Suppressor macrophage treated with lipopolysaccharide for 1 hour (primary cell): ENCODE data around the gene GINS3.
"Not testable (repeated sequence)": the region's sequence is repeated elsewhere in the genome, so short reads cannot be mapped to it uniquely, and the experiment has no call there.

Source experiments
- DNase-seq, 3 donors: peaks; one replicate each; pipeline ENCODE4 v3.0.0-alpha.2; 2020 to 2022

Gene GINS3

DNA sequence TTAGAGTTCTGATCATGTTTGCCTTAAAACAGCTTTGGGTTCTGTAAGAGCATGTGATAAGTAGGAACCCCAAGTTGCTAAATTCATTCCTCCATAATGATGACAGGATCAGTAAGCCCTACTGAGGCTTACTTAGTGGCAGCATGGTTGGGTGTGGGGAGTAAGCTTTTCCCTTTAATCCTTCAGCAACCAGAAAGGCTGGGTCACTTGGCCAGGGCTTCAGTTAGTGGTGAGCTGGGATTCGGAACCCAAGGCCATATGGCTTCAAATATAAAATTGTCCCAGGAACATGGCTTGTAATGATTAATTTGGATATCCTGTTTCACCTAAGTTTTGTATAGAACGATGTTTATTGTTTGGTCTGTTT is 850 bp downstream of the GINS3 start:
- DNase-seq, result no peak

- not testable (repeated sequence) for DNase-seq
Measured at GRCh38 chr16:58396897-58397296, 4.6 kb downstream of the GINS3 start.

DNA sequence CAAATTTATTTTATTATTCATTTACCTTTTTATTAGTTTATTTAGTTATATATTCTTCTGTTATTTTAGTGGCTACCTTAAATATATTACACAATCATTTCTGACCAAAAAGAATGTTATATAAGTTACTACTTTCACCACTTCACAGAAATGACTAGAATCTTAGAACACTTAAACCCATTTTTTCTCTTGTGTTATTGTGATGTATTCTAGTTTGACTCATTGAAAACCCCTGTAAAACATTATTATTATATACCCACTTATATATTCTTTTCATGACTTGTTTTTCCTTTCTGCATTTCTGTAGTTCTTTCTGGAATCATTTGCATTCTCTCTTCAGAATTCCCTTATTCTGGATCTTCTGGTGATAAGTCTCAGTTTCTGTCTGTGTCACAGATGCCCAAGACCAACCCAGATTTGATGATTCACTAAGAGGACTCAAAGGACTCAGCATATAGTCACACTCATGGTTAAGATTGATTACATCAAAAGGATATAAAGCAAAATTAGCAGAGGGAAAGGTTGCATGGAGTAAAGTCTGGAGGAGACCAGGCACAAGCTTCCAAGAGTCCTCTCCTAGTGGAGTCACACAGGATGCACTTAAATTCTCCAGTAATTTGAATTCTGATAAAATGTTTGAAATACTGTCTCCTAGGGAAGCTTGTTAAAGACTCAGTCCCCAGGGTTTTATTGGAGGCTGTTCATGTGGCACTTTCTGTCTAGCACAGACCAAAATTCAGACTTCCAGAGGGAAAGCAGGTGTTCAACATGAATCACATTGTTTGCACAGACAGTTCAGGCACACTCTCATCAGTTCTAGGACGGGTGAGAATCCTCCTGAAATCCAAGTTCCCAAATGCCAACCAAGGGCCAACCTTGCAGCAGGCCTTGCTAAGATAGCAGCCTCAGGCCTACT is 7.7 kb downstream of the GINS3 start:
- DNase-seq, result peak in 2 of 3 donors; percentile 31 to 59

- not testable (repeated sequence) for DNase-seq
Measured at GRCh38 chr16:58401305-58401704, 9.0 kb downstream of the GINS3 start.

- DNase-seq, result no peak
Measured at GRCh38 chr16:58402796-58403195, 10.5 kb downstream of the GINS3 start.

GRCh38 chr16:58409316-58409973 is 17.2 kb downstream of the GINS3 start:
- DNase-seq, result peak in 2 of 3 donors; percentile 44 to 50

- no peak for DNase-seq
Measured at GRCh38 chr16:58411336-58411735, 19.1 kb downstream of the GINS3 start.

DNA sequence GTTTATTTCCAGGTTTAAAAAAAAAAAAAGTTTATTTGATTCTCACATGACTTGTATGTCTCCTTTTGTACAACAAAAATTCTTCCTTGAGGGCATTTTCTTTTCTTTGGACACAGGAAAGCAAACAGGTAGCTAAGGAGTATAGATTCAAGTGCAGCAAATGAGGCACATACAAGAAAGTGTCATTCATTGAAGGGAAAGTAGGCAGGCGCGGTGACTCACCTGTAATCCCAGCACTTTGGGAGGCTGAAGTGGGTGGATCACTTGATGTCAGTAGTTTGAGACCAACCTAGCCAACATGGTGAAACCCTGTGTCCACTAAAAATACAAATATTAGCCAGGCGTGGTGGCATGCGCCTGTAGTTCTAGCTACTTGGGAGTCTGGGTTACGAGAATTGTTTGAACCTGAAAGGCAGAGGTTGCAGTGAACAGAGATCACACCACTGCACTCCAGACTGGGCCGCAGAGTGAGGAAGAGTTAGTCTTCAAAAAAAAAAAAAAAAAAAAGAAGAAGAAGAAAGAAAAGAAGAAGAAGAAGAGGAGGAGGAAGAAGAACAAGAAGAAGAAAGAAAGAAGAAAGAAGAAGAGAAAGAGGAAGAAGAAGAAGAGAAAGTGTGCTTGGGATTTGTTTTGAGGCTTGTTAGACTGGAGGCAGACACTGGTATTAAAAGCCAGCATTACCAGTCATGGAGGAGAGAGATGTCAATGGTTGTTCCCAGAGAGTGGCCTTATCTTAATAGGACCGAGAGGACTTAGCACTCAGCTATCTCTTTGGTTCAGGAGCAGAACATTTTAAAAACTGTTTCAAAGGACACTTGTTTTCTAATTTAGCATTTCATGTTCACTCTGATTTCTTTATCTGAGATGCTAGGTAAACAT is 19.7 kb downstream of the GINS3 start:
- DNase-seq, result no peak

GRCh38 chr16:58412615-58412970 is 20.3 kb downstream of the GINS3 start:
- DNase-seq, result not testable (repeated sequence)

GRCh38 chr16:58413359-58413758 is 21.1 kb downstream of the GINS3 start:
- DNase-seq, result no peak

DNA sequence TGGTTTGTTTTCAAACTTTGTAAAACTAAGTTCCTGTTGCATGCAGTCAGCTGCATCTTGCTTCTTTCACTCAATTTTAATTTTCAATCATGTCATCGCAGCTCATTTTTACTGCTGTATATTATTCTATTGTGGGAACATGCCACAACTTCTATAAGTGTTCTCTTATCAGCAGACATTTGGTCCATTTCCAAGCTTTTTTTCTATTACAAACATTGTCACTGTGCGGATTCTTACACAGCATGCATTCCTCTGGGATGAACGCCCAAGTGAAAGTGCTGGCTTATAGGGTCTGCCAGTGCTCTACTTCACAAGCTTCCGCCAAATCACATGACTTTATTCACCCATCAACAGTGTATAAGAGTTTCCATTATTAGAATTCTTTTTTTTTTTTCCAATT is 22.7 kb downstream of the GINS3 start:
- DNase-seq, result no peak

DNA sequence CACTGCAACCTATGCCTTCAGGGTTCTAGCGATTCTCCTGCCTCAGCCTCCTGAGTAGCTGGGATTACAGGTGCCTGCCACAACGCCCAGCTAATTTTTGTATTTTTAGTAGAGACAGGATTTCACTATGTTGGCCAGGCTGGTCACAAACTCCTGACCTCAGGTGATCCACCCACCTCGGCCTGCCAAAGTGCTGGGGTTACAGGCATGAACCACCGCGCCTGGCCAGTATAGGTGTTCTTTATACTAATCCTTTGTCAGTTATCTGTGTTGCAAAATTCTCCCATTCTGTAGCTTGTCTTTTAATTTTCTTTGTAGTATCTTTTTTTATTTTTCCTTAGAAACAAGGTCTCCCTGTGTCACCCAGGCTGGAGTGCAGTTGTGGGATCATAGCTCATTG is 23.7 kb downstream of the GINS3 start:
- DNase-seq, result not testable (repeated sequence)

- no peak for DNase-seq
Measured at GRCh38 chr16:58417035-58417434, 24.8 kb downstream of the GINS3 start.

DNA sequence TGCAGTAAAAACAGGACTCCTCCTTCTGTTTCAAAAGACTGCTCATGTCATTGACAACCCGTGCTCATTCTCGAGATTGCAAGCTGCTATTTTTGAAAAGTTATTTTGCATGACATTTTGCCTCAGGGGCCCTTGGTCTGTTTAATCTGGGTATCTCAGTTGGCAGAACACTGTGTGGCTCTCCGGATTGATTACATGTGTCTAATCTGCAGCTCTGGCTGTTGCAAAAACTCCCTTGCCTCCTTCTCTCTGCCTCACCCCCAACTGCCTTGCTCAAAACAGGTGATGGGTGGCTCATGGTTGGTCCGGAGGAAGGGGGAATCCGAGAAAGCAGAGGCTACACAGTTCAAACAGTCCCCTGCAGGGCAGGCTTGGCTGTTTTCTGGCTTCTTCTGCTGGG is 25.3 kb downstream of the GINS3 start:
- DNase-seq, result no peak

DNA sequence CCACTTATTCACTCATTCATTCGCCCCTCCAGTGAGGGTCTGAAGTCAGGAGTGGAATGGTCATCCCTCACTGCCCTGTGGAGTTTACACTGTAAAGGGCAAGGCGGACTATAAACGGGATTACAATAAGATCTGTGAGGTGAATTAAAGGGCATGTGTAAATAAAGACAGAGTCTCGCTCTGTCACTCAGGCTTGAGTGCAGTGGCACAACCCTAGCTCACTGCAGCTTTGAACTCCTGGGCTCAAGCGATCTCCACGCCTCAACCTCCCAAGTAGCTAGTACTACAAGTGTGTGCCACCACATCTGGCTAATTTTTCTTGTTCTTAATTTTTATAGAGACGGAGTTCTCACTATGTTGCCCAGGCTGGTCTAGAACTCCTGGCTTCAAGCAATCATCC is 25.8 kb downstream of the GINS3 start:
- no peak for DNase-seq

DNA sequence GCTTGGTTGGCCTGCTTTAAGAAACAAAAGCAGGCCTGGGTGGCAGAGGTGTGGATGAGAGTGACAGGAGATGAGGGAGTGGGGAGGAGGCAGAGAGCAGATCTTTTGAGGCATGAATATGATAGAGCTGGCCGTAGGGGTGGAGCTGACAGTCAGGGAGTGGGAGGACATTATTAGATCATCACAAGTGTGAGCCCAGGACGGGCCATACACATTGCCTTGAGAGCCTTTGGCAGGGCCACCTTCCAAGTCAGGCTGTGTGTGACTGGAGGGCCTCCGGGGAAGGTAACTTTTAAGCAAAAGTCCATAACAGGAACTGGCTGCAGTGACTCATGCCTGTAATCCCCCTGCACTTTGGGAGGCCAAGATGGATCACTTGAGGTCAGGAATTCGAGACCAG is 26.3 kb downstream of the GINS3 start:
- peak; percentile 66 to 71 (median 67) for DNase-seq

- no peak for DNase-seq
Measured at GRCh38 chr16:58419241-58419990, 27.1 kb downstream of the GINS3 start.

DNA sequence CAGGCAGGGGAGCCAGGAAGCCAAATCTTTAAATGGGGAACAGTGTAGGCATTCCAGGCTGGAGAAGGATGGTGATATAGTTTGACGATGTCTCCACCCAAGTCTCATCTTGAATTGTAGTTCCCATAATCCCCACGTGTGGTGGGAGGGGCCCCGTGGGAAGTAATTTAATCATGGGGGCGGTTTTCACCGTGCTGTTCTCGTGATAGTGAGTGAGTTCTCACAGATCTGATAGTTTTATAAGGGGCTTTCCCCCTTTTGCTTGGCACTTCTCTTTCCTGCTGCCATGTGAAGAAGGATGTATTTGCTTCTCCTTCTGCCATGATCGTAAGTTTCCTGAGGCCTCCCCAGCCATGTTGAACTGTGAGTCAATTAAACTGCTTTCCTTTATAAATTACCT is 28.8 kb downstream of the GINS3 start:
- peak; percentile 77 to 80 (median 79) for DNase-seq

DNA sequence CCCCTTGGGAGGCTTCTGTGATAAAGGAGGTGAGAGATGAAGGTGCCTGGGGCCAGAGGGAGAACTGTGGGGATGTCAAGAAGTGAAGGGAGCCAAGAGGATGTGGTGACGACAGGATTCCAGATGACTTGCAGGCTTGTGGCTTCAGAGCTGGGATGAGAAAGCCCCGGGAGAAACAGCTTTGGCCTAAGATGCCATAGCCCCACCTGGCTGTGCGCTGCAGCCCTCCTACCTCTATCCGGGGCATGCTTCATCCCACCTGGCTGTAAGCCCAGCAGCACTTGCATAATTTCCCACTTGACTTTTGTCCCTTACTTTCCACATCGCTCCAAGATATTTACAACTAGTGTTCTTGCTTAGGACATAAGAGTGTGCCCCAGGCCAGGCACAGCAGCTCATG is 29.3 kb downstream of the GINS3 start:
- DNase-seq, result no peak

DNA sequence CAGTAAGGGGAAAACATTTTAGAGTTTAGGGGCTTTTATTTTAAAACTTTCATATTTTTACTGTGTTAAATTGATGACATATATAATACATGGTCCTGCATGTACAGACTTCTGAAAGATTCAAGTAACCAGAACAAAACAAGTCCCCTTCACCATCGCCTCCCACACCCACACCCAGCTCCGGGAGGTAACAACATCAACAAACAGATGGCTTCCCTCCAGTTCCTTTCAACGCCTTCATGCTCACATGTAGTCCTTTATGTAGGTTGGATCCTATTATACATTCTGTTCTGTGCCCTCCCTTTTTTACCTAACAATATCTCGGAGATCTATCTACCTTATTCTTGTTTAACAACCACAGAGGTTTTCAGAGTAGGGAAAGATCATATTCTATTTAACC is 30.5 kb downstream of the GINS3 start:
- no peak for DNase-seq

- no peak for DNase-seq
Measured at GRCh38 chr16:58425245-58425644, 33.0 kb downstream of the GINS3 start.

DNA sequence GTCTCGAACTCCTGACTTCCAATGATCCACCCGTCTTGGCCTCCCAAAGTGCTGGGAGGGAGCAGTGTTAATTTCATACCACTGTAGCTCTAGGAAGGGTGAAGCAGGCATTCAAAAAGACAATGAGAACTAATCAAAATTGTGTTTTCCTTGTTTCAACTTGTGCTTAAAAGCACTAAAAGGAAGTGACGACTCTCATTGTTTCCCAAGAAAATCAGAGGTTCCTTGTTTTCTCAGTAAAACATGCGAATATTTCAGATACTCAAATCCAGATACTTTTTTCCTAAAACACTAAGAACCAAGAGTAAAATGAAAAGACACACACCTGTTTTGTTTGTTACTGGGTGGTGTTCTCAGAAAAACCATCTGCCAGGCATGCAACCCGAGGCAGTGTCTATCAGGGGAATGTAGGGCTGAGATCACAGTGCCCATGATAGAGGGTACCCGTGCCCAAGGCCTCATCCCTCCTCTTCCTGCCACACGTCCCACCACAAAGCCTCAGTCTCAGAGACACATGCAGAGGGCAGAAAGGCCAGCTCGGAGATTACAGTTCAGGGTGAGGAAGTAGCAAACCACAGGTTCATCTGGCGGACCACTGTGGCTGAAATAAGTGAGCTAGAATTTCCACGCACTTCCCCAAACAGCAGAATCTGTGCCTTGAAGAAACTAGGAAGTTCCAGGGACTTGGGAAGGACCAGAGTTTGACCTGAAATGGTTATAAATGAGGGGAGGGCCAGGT is 33.7 kb downstream of the GINS3 start:
- peak; percentile 70 to 80 (median 77) for DNase-seq
